Pancreas (tissue), 10 donors: ENCODE data around the gene BCL2L13. TPM values are rescaled to one million over a fixed set of nuclear protein-coding genes. Genes with fewer than 3 reads are reported as not detected.

Experiments used
- ATAC-seq, 4 donors: fragments of 200-7000 bp; cut with Tn5 transposase; one replicate each; pipeline versions ENCODE4 v1.8.0 to v1.9.1; 2020; ENCODE audit warnings: mild to moderate bottlenecking in 4 of 4, moderate library complexity in 4 of 4
- DNase-seq, 6 donors: peaks; one replicate each; pipeline ENCODE4 v3.0.0-alpha.2; 2020
- FAIRE-seq: peaks from 2 replicates; lab custom pipeline; 2012; peaks lifted over from hg19 to GRCh38; lab: Jason Lieb, UNC
- H3K27ac ChIP-seq, 4 donors: fragments of 200-600 bp; sonication (generic); 1 replicate in 3 of 4; 2 replicates in 1 of 4; pipeline versions ENCODE4 v1.5.0 to v1.8.0; 2020
- H3K27me3 ChIP-seq, 4 donors: fragments of 200-600 bp; one replicate each; pipeline ENCODE4 v1.8.0; 2021
- H3K36me3 ChIP-seq, 3 donors: fragments of 200-600 bp; sonication (generic) in 1 of 3; one replicate each; pipeline versions ENCODE4 v1.5.0 to v1.8.0; 2020 to 2021
- H3K4me1 ChIP-seq, 3 donors: fragments of 200-600 bp; one replicate each; pipeline ENCODE4 v1.8.0; 2021
- H3K4me3 ChIP-seq, 4 donors: fragments of 200-600 bp; sonication (generic) in 2 of 4; one replicate each; pipeline versions ENCODE4 v1.5.0 to v1.8.0; 2020 to 2021
- H3K9me3 ChIP-seq, 4 donors: fragments of 200-600 bp; one replicate each; pipeline ENCODE4 v1.8.0; 2021
- CTCF ChIP-seq, 4 donors: fragments of 200-600 bp; sonication (generic) in 3 of 4; IDR thresholded peaks; one replicate each; pipeline versions ENCODE4 v1.5.0 to v1.8.0; 2021; ENCODE audit warnings: antibody characterized with exemption in 4 of 4
- WGBS, 2 donors: extraction: QIAGEN DNeasy Blood & Tissue Kit; methylation state at CpG; one replicate each; pipeline ENCODE4 v1.1.7; 2013; 5-methylcytosine and 5-hydroxymethylcytosine counted together
- intact Hi-C, 3 donors: fragments of 100-400 bp; cut with DNase I; formaldehyde crosslinking; loops; one replicate each; pipeline versions ENCODE4 v1.11.1 to v1.14.2; 2022
- polyA plus RNA-seq, 2 donors: library from polyadenylated mRNA; stranded (reverse); fragments of 200-250 nt; gene quantifications; one replicate each; pipeline ENCODE4 v1.2.3, GENCODE V29; 2013
- total RNA-seq, 6 donors: library from RNA; stranded (reverse); fragmentation: NEBNext Ultra II Directional in 4 of 6; extraction: Animal tissue kit (Norgen Biotek cat#: 25700) in 4 of 6; gene quantifications; one replicate each; pipeline versions ENCODE4 v1.2.1 to v1.2.4, GENCODE V29; 2021 to 2023
- donor health status: healthy with polysubstance abuse.
- donor health status: DM: no; HTN: no; CAD: no; lungs with moderate emphysema.
- donor health status: DM: no; HTN: no; CAD: no.
- donor health status: control.
- donor health status: control.
- donor health status: Bipolar disorder and iron deficiency.
- donor health status: DM: yes; HTN: yes; CAD: no.
- donor health status: DM: no; HTN: no; CAD: no.
- donor health status: DM: no; HTN: no; CAD: no.
- donor health status: DM: yes; HTN: yes; CAD: no.

BCL2L13 gene
- total and polyA plus RNA-seq, 8 donors, result 11.7 to 30.9 (median 25.3) TPM

GRCh38 chr22:17706947-17707346 is 68.4 kb downstream of the BCL2L13 start:
- intact Hi-C loops, result no loop called here
- H3K27me3 ChIP-seq, result no peaks in the 10 kb centered on the region
- no peaks in the 10 kb centered on the region for H3K36me3 ChIP-seq
- no peak for ATAC-seq
- no peak for TF ChIP-seq CTCF (IDR thresholded peaks at IDR 0.05)
- no peaks in the 10 kb centered on the region for H3K9me3 ChIP-seq
- DNase-seq, result no peak
- H3K27ac ChIP-seq, result peak overlapping the region in 2 of 4 donors; percentile 12 to 62
- peak; percentile 9 for FAIRE-seq
- peak overlapping the region in 1 of 4 donors; percentile 9 for H3K4me3 ChIP-seq
- 95 to 98% methylated on average over 1 of the region's 1 CpG for WGBS, 2 donors
- peaks cover 0 to 8% (median 0%) of the 10 kb centered on the region in 3 donors for H3K4me1 ChIP-seq

- Histone ChIP-seq H3K9me3 (no peaks in the 10 kb centered on the region), H3K36me3 (no peaks in the 10 kb centered on the region), H3K27ac (peak overlapping the region in 1 of 4 donors; percentile 62), H3K4me1 (peaks cover 0 to 8% (median 0%) of the 10 kb centered on the region in 3 donors), H3K4me3 (no peak overlapping the region), H3K27me3 (no peaks in the 10 kb centered on the region)
- intact Hi-C loops, result no loop called here
- FAIRE-seq (no peak), ATAC-seq (no peak), DNase-seq (no peak)
- 70 to 76% methylated on average over 3 of the region's 3 CpGs for WGBS, 2 donors
- no peak for TF ChIP-seq CTCF (IDR thresholded peaks at IDR 0.05)
Measured at GRCh38 chr22:17707526-17707925, 69.0 kb downstream of the BCL2L13 start.

- DNase-seq (no peak), ATAC-seq (no peak), FAIRE-seq (no peak)
- no peaks in the 10 kb centered on the region for H3K36me3 ChIP-seq
- WGBS, 2 donors, result 95 to 99% methylated on average over 5 of the region's 5 CpGs
- H3K4me3 ChIP-seq, result no peak overlapping the region
- TF ChIP-seq CTCF (IDR thresholded peaks at IDR 0.05), result no peak
- intact Hi-C loops, result no loop called here
- H3K27me3 ChIP-seq, result no peaks in the 10 kb centered on the region
- H3K27ac ChIP-seq, result no peak overlapping the region
- H3K4me1 ChIP-seq, result peaks cover 0 to 8% (median 0%) of the 10 kb centered on the region in 3 donors
- no peaks in the 10 kb centered on the region for H3K9me3 ChIP-seq
Measured at GRCh38 chr22:17710023-17710422, 71.5 kb downstream of the BCL2L13 start.

GRCh38 chr22:17712441-17712840 is 73.9 kb downstream of the BCL2L13 start:
- no peak for TF ChIP-seq CTCF (IDR thresholded peaks at IDR 0.05)
- ATAC-seq (peak in 1 of 4 donors; percentile 34), FAIRE-seq (no peak), DNase-seq (no peak)
- Histone ChIP-seq H3K36me3 (no peaks in the 10 kb centered on the region), H3K4me1 (no peaks in the 10 kb centered on the region), H3K9me3 (no peaks in the 10 kb centered on the region), H3K4me3 (no peak overlapping the region), H3K27me3 (no peaks in the 10 kb centered on the region), H3K27ac (no peak overlapping the region)
- 65 to 70% methylated on average over 2 of the region's 2 CpGs for WGBS, 2 donors
- intact Hi-C loops, result no loop called here

GRCh38 chr22:17716529-17716928 is 78.0 kb downstream of the BCL2L13 start:
- intact Hi-C loops, result no loop called here
- FAIRE-seq, result no peak
- H3K9me3 ChIP-seq, result no peaks in the 10 kb centered on the region
- no peaks in the 10 kb centered on the region for H3K27me3 ChIP-seq
- TF ChIP-seq CTCF (IDR thresholded peaks at IDR 0.05), result no peak
- H3K36me3 ChIP-seq, result no peaks in the 10 kb centered on the region
- H3K4me3 ChIP-seq, result no peak overlapping the region
- ATAC-seq, result no peak
- DNase-seq, result no peak
- no peaks in the 10 kb centered on the region for H3K4me1 ChIP-seq
- WGBS, 2 donors, result 94% methylated on average over 3 of the region's 3 CpGs
- H3K27ac ChIP-seq, result no peak overlapping the region
